Astrocyte of the cerebellum (primary cell): Measurements from ENCODE around the gene PLXNA2.

Source experiments
- DNase-seq: peaks from one replicate; pipeline ENCODE4 v3.0.0-alpha.2; 2011; ENCODE audit warnings: low read depth
- H3K4me3 ChIP-seq: 2 replicates; pipeline ENCODE4 v1.5.1; 2011; ENCODE audit warnings: mild to moderate bottlenecking, low read depth, low read length, moderate library complexity
- in situ Hi-C: cut with HindIII; loops from 2 replicates; pipeline ENCODE4 v1.10.0; 2017; ENCODE audit warnings: low sequenced_read_pairs
- TF ChIP-seq, protein P1 (sequence below): IDR thresholded peaks from 2 replicates; pipeline ENCODE4 v1.5.1; 2012; ENCODE audit warnings: low read length, low read depth, moderate library complexity, mild to moderate bottlenecking; ENCODE audit errors: missing control alignments

PLXNA2 gene

GRCh38 chr1:208272713-208273112 is 28.5 kb upstream of the PLXNA2 start:
- in situ Hi-C loops, result no loop called here
- TF ChIP-seq, protein P1, sequence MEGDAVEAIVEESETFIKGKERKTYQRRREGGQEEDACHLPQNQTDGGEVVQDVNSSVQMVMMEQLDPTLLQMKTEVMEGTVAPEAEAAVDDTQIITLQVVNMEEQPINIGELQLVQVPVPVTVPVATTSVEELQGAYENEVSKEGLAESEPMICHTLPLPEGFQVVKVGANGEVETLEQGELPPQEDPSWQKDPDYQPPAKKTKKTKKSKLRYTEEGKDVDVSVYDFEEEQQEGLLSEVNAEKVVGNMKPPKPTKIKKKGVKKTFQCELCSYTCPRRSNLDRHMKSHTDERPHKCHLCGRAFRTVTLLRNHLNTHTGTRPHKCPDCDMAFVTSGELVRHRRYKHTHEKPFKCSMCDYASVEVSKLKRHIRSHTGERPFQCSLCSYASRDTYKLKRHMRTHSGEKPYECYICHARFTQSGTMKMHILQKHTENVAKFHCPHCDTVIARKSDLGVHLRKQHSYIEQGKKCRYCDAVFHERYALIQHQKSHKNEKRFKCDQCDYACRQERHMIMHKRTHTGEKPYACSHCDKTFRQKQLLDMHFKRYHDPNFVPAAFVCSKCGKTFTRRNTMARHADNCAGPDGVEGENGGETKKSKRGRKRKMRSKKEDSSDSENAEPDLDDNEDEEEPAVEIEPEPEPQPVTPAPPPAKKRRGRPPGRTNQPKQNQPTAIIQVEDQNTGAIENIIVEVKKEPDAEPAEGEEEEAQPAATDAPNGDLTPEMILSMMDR, result no peak
- DNase-seq, result no peak
- H3K4me3 ChIP-seq, result no peak overlapping the region

- in situ Hi-C loops, result no loop called here
- TF ChIP-seq, protein P1, result no peak
- H3K4me3 ChIP-seq, result no peak overlapping the region
- DNase-seq, result no peak
Observed at GRCh38 chr1:208272311-208272710, 28.1 kb upstream of the PLXNA2 start.

- no peak overlapping the region for H3K4me3 ChIP-seq
- TF ChIP-seq, protein P1, result no peak
- in situ Hi-C loops, result no loop called here
- DNase-seq, result no peak
Observed at GRCh38 chr1:208271236-208271635, 27.1 kb upstream of the PLXNA2 start.

DNA sequence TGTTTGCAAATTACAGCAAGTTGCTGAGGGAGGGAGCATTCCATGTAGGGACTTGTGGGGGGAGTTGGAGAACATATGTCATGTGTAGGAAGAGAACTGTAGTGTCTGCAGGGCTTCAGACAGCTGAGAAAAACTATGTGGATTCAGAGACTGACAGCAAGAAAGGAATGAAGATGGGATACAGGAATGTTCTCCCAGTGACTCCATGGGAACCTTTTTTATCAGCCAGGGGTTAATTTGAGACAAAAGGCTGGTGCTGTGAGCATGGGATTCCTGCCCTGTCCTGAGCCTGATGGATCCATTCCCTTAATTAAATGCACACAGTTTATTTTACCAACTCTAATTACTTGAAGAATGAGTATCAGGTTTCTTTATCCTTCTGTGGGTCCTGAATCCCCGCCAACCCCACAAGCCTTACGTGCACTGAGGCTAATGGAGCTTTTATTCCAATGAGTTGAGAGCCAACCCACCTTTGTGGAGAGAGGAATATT is 26.5 kb upstream of the PLXNA2 start:
- TF ChIP-seq, protein P1, result no peak
- in situ Hi-C loops, result no loop called here
- H3K4me3 ChIP-seq, result no peak overlapping the region
- peak; percentile 65 for DNase-seq

DNA sequence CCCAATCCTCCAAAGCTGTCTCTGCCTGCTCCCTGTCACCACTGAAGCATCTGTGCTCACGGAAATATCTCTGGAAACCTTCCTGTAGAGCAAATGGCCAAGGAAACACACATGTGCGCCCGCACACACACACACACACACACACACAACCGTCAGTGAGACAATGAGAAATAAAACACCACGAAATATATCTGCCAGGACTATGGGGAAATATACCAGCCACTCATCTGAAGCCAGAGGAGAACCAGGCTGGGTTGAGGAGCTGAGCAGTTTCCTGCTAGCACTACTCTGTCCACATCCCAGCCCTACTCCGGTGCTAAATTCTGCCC is 25.1 kb upstream of the PLXNA2 start:
- DNase-seq, result no peak
- in situ Hi-C loops, result no loop called here
- TF ChIP-seq, protein P1, result no peak
- no peak overlapping the region for H3K4me3 ChIP-seq

DNA sequence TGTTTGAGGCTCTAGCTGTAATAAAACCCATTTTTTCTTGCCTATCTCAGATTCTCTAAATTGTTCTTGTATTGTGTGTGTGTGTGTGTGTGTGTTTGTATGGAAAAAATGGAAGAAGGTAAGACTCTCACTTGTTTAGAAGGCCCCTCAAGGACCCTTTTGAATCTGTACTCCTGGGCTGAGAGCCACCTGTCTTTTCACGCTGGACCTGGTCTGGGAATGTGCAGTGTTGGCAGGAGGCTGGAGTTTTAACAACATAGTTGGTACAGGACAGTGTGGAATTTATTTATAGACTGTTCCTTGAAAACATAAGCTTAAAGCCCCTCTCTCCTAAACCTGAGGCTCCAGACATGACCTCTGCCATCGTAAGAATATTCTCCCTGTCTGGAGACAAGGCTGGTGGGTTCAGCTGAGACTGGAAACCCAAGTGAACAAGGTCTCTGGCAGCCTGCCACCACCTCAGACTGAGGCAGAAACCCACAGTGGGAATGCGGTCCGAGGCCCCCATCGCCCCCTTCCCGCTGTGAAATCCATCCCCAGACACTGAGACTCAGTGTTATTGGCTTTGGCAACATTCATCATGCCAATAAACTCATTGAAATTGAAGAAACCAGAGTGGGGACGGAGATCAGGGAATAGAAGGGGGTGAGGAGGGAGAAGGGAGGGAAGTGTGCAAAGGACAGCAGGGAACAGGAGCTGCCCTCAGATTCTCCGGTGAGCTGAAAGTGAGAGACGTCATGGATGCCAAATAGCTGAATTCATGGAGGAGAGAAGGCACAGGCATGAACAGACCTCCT is 24.6 kb upstream of the PLXNA2 start:
- TF ChIP-seq, protein P1, result no peak
- in situ Hi-C loops, result no loop called here
- no peak for DNase-seq
- no peak overlapping the region for H3K4me3 ChIP-seq

- TF ChIP-seq, protein P1, result no peak
- H3K4me3 ChIP-seq, result no peak overlapping the region
- in situ Hi-C loops, result no loop called here
- DNase-seq, result no peak
Observed at GRCh38 chr1:208265525-208265924, 21.3 kb upstream of the PLXNA2 start.
